A673 (cell line): ENCODE measurements around the gene SLC5A7.

Experiments
- CTCF ChIP-seq: fragments of 300-800, 200-600 bp; sonication (generic); conservative IDR thresholded peaks from 2 replicates; pipeline ENCODE4 v1.5.1; 2017; ENCODE audit warnings: low read depth, mild to moderate bottlenecking, antibody characterized with exemption, low read length, moderate library complexity, mixed read lengths
- EZH2 ChIP-seq: fragments of 200-600 bp; sonication (generic); IDR thresholded peaks from 2 replicates; pipeline ENCODE4 v1.6.1; 2017; ENCODE audit warnings: borderline replicate concordance, low read depth, mild to moderate bottlenecking, mixed read lengths, antibody characterized with exemption, low read length; ENCODE audit not compliant: poor library complexity, severe bottlenecking

GRCh38 chr2:108029496-108029895 is 43.2 kb downstream of the SLC5A7 start:
- TF ChIP-seq CTCF (no peak), EZH2 (no peak)
